ENCODE data around the gene CALR3.

Gene CALR3

GRCh38 chr19:16465239-16465638, 30.7 kb downstream of the CALR3 start:
- Histone ChIP-seq H3K4me1 (ENCODE audit: insufficient read depth, low read length, poor library complexity, severe bottlenecking) (peaks cover 31% of the 10 kb centered on the region), H3K79me2 (ENCODE audit: insufficient read depth, low read length) (peaks cover 93% of the 10 kb centered on the region)

GRCh38 chr19:16463991-16464575, 31.9 kb downstream of the CALR3 start:
- peaks cover 42% of the 10 kb centered on the region for H4K20me1 ChIP-seq (ENCODE audit: insufficient read depth, low read length, poor library complexity, severe bottlenecking)
- no peaks in the 10 kb centered on the region for H3F3A ChIP-seq (ENCODE audit: low read depth)
- no peak overlapping the region for H3K4me3 ChIP-seq (ENCODE audit: low read length, poor library complexity, severe bottlenecking)
- H3K9ac ChIP-seq (ENCODE audit: low read depth, low read length, poor library complexity, severe bottlenecking), result no peak overlapping the region
- H2AFZ ChIP-seq (ENCODE audit: low read length), result no peak overlapping the region
- no peaks in the 10 kb centered on the region for H3K9me3 ChIP-seq (ENCODE audit: insufficient read depth, low read depth, low read length)
- H3K27me3 ChIP-seq (ENCODE audit: insufficient read depth, low read length, poor library complexity, severe bottlenecking), result no peaks in the 10 kb centered on the region
- H3K79me2 ChIP-seq (ENCODE audit: insufficient read depth, low read length), result peaks cover 93% of the 10 kb centered on the region
- peaks cover 23% of the 10 kb centered on the region for H3K4me1 ChIP-seq (ENCODE audit: insufficient read depth, low read length, poor library complexity, severe bottlenecking)
- no peaks in the 10 kb centered on the region for H3K9me2 ChIP-seq (replicated peaks; ENCODE audit: low read depth, low read length)
- no peak overlapping the region for H3K4me2 ChIP-seq (ENCODE audit: low read depth, low read length, poor library complexity, severe bottlenecking)
- 0 out of 2 replicates have a peak, but pooled peaks cover 4% of the 10 kb centered on the region for H3K36me3 ChIP-seq (ENCODE audit: insufficient read depth, low read length)
- TF ChIP-seq CTCF (conservative IDR thresholded peaks at IDR 0.05; ENCODE audit: low read length) (no peak), EZH2phosphoT487 (IDR thresholded peaks at IDR 0.05; ENCODE audit: borderline replicate concordance) (no peak)

More at GRCh38 chr19:16465239-16465638, 30.7 kb downstream of the CALR3 start:
- Histone ChIP-seq H2AFZ (ENCODE audit: low read length) (no peak overlapping the region), H3K36me3 (ENCODE audit: insufficient read depth, low read length) (0 out of 2 replicates have a peak, but pooled peaks cover 4% of the 10 kb centered on the region), H3K9me3 (ENCODE audit: insufficient read depth, low read depth, low read length) (no peaks in the 10 kb centered on the region), H3F3A (ENCODE audit: low read depth) (no peaks in the 10 kb centered on the region), H4K20me1 (ENCODE audit: insufficient read depth, low read length, poor library complexity, severe bottlenecking) (peaks cover 46% of the 10 kb centered on the region), H3K27me3 (ENCODE audit: insufficient read depth, low read length, poor library complexity, severe bottlenecking) (no peaks in the 10 kb centered on the region), H3K9ac (ENCODE audit: low read depth, low read length, poor library complexity, severe bottlenecking) (no peak overlapping the region), H3K4me3 (ENCODE audit: low read length, poor library complexity, severe bottlenecking) (no peak overlapping the region), H3K4me2 (ENCODE audit: low read depth, low read length, poor library complexity, severe bottlenecking) (no peak overlapping the region), H3K9me2 (replicated peaks; ENCODE audit: low read depth, low read length) (no peaks in the 10 kb centered on the region)
- no peak for TF ChIP-seq CTCF (conservative IDR thresholded peaks at IDR 0.05; ENCODE audit: low read length)
- TF ChIP-seq EZH2phosphoT487 (IDR thresholded peaks at IDR 0.05; ENCODE audit: borderline replicate concordance), result no peak

GRCh38 chr19:16463341-16463990, 32.5 kb downstream of the CALR3 start:
- H4K20me1 ChIP-seq (ENCODE audit: insufficient read depth, low read length, poor library complexity, severe bottlenecking), result peaks cover 46% of the 10 kb centered on the region
- peaks cover 28% of the 10 kb centered on the region for H3K4me1 ChIP-seq (ENCODE audit: insufficient read depth, low read length, poor library complexity, severe bottlenecking)
- no peak overlapping the region for H3K4me3 ChIP-seq (ENCODE audit: low read length, poor library complexity, severe bottlenecking)

More at GRCh38 chr19:16463341-16463990, 32.5 kb downstream of the CALR3 start:
- Histone ChIP-seq H3K79me2 (ENCODE audit: insufficient read depth, low read length) (peaks cover 92% of the 10 kb centered on the region), H3K9me3 (ENCODE audit: insufficient read depth, low read depth, low read length) (no peaks in the 10 kb centered on the region), H3K9me2 (replicated peaks; ENCODE audit: low read depth, low read length) (no peaks in the 10 kb centered on the region), H3K27me3 (ENCODE audit: insufficient read depth, low read length, poor library complexity, severe bottlenecking) (no peaks in the 10 kb centered on the region), H3K9ac (ENCODE audit: low read depth, low read length, poor library complexity, severe bottlenecking) (no peak overlapping the region), H3K36me3 (ENCODE audit: insufficient read depth, low read length) (0 out of 2 replicates have a peak, but pooled peaks cover 4% of the 10 kb centered on the region), H3F3A (ENCODE audit: low read depth) (no peaks in the 10 kb centered on the region), H3K4me2 (ENCODE audit: low read depth, low read length, poor library complexity, severe bottlenecking) (no peak overlapping the region), H2AFZ (ENCODE audit: low read length) (no peak overlapping the region)
- TF ChIP-seq EZH2phosphoT487 (IDR thresholded peaks at IDR 0.05; ENCODE audit: borderline replicate concordance) (no peak), CTCF (conservative IDR thresholded peaks at IDR 0.05; ENCODE audit: low read length) (no peak)
